Middle frontal gyrus (tissue), 1 donor: ENCODE results near the gene ITGB4.

Source experiments
- DNase-seq: peaks from one replicate; pipeline ENCODE4 v3.0.0-alpha.2; 2015; ENCODE audit warnings: low spot score; ENCODE audit errors: extremely low spot score

ITGB4 gene

DNA sequence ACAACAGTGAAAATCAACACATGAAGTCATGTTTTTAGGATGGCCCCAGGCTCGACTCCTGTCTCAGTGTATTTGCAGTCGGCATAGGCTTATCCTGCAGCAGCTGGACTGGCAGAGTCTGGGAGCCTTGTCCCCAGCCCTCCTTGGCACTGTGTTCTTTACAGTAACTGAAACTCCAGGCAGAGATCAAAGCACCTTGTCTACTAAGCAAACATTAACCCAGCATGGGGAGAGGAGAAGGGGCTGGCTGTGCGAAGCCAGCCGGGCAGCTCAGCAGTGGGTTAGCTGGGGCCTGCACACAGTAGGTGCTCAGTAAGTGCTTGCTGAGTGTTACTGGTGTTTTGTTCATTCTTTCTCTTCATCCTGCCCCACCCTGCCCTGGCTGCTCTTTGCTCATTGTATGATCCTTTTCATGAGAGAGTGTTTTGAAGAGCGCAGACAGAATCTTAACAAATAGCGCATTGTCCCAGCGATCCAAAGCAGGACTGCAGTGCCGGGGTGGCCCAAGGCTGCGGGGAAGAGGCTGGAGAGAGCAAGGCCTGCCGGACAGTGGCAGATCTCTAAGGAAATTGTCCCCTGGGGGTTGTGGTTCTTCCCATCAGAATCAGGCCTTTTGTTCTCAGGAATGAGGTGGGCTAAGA is 23.5 kb upstream of the ITGB4 start:
- DNase-seq, result peak; percentile 58

- no peak for DNase-seq
Observed at GRCh38 chr17:75698659-75699058, 22.6 kb upstream of the ITGB4 start.

- no peak for DNase-seq
Observed at GRCh38 chr17:75701288-75701687, 20.0 kb upstream of the ITGB4 start.

DNA sequence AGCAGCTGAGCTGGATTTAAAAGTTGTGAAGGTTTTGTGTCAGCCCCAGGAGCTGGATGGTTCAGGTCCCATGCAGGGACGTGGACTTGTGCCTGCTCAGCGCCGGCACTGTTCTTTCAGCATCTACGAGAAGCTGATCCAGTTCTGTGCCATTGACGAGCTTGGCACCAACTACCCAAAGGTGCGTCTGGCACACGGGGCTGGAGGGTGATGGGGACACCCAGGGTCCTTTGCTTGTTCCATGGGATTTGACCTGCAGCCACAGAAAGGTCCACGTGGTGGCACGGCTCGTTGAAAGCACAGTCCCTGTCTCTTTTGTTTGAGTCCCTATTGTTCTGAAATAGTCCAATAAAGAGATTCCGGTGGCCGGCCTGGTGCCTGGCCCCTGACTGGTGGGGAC is 18.1 kb upstream of the ITGB4 start:
- no peak for DNase-seq

DNA sequence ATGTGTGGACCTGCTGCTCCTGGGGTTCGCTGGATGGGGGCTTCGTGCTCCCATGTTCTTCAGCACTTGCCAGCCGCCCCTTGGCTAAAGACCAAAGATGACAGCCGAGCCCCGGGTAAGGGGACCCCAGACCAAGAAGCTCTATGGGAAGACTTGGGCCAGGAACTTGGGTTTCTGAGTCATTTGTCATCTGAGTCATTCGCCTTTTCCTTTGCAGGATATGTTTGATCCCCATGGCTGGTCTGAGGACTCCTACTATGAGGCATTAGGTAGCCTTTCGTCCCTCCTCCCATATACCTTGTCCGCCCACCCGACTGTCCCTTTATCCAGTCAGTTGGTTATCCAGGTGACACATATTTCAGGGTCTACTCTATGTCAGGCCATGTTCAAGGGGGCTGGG is 17.7 kb upstream of the ITGB4 start:
- DNase-seq, result no peak

GRCh38 chr17:75704963-75705875 is 16.0 kb upstream of the ITGB4 start:
- no peak for DNase-seq

- no peak for DNase-seq
Observed at GRCh38 chr17:75706042-75706728, 15.1 kb upstream of the ITGB4 start.

DNA sequence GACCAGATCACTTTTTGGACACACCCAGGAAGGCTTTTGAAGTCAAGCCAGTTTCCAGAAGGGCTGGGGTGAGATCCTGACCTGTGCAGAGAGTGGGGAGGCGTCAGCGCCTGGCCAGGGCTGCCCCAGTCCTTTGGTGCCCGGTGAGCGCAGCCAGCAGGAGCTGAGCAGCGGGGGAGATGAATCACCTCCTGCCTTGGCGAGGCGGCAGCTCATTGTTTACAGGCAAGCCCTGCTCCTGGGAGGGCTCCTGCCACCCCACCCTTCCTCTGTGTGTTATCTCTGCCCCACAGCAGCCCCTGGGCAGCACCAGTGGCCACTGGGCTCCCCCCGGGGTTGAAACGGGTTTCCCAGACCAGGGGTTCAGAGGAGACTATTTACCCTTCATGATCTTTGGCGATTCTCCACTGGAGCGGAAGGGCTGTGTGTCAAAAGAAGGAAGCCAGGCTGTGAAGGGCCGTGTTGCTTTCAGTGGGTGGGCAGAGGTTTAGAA is 14.1 kb upstream of the ITGB4 start:
- DNase-seq, result no peak

DNA sequence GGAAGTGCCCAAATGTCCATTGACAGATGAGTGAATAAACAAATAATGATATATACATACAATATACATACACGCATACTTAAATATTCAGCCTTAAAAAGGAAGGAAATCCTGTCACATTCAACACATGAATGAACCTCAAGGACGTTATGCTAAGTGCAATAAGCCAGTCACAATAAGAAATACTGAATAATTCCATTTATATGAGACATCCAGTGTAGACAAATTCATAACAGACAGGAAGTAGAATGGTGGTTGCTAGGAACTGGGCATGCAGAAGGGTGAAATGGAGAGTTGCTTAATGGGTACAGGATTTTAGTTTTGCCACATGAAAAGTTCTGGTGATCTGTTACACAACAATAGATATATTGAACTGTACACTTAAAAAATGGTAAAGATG is 8.8 kb upstream of the ITGB4 start:
- no peak for DNase-seq

GRCh38 chr17:75719732-75720131 is 1.5 kb upstream of the ITGB4 start:
- no peak for DNase-seq

DNA sequence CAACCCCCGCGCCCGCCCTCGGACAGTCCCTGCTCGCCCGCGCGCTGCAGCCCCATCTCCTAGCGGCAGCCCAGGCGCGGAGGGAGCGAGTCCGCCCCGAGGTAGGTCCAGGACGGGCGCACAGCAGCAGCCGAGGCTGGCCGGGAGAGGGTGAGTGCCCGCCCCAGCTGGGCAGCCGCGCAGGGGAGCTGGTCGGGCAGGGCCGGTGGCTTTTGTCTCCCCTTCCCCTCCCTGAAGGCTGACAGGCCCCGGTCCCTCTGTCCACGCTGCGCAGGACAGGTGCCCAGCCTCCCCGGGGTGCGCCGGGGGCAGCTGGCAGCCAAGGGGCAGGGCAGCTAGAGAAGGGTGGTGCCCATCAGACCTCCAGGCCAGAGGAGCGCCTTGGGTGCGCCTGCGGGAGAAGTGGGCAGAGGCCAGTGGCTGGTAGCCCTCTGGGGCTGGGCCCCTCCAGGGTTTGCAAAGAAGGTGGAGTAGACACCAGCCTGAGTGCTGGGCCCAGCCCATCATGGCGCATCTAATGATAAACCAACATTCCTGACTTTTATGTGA is 278 bp downstream of the ITGB4 start:
- DNase-seq, result no peak

GRCh38 chr17:75722076-75722475 is 817 bp downstream of the ITGB4 start:
- no peak for DNase-seq

GRCh38 chr17:75722542-75723095 is 1.4 kb downstream of the ITGB4 start:
- no peak for DNase-seq

- DNase-seq, result no peak
Observed at GRCh38 chr17:75723171-75723930, 2.1 kb downstream of the ITGB4 start.

GRCh38 chr17:75724016-75725003 is 3.1 kb downstream of the ITGB4 start:
- no peak for DNase-seq

DNA sequence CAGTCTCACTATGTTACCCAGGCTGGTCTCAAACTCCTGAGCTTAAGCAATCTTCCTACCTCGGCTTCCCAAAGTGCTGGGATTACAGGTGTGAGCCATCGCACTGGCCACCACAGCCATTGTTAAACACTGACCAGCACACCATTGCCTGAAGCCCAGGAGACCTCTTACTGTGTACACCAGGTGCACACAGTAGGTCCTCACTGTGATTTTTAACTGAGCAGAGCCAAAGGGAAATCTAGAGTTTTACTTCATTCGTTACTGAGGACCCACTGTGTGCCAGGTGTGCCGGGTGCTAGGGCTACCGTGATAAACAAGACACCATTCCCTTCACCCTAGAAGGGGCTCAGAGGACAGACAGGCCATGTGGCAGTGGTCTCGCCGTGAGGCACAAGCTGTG is 4.2 kb downstream of the ITGB4 start:
- no peak for DNase-seq

GRCh38 chr17:75727391-75727790 is 6.1 kb downstream of the ITGB4 start:
- DNase-seq, result no peak

GRCh38 chr17:75729351-75729750 is 8.1 kb downstream of the ITGB4 start:
- no peak for DNase-seq

DNA sequence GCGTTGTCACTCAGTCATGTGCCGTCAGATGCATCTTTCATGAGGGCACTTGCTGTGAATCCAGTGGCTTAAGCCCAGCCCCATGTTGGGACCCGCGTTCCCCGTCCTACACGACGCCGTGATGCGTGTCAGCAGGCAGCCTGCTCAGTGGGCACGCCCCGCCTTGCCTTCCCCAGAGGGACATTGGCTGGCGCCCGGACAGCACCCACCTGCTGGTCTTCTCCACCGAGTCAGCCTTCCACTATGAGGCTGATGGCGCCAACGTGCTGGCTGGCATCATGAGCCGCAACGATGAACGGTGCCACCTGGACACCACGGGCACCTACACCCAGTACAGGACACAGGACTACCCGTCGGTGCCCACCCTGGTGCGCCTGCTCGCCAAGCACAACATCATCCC is 8.8 kb downstream of the ITGB4 start:
- no peak for DNase-seq
